ENCODE measurements around the gene LRRC74A.

The LRRC74A gene

GRCh38 chr14:76884853-76885276 lies 58.7 kb downstream of the LRRC74A start:
- H3K27me3 ChIP-seq (ENCODE audit: insufficient read depth, low read length, poor library complexity, severe bottlenecking) = no peaks in the 10 kb centered on the region
- H3F3A ChIP-seq (ENCODE audit: low read depth) = no peaks in the 10 kb centered on the region
- no peaks in the 10 kb centered on the region for H3K36me3 ChIP-seq (ENCODE audit: insufficient read depth, low read length)
- peaks cover 4% of the 10 kb centered on the region for H3K4me1 ChIP-seq (ENCODE audit: insufficient read depth, low read length, poor library complexity, severe bottlenecking)
- H3K4me2 ChIP-seq (ENCODE audit: low read depth, low read length, poor library complexity, severe bottlenecking) = no peak overlapping the region
- no peak overlapping the region for H2AFZ ChIP-seq (ENCODE audit: low read length)
- H3K4me3 ChIP-seq (ENCODE audit: low read length, poor library complexity, severe bottlenecking) = no peak overlapping the region
- H3K9me3 ChIP-seq (ENCODE audit: insufficient read depth, low read depth, low read length) = no peaks in the 10 kb centered on the region
- TF ChIP-seq CTCF (conservative IDR thresholded peaks at IDR 0.05; ENCODE audit: low read length) = no peak
- no peak for TF ChIP-seq EZH2phosphoT487 (IDR thresholded peaks at IDR 0.05; ENCODE audit: borderline replicate concordance)
- H3K79me2 ChIP-seq (ENCODE audit: insufficient read depth, low read length) = no peaks in the 10 kb centered on the region
- H4K20me1 ChIP-seq (ENCODE audit: insufficient read depth, low read length, poor library complexity, severe bottlenecking) = no peaks in the 10 kb centered on the region
- no peaks in the 10 kb centered on the region for H3K9me2 ChIP-seq (replicated peaks; ENCODE audit: low read depth, low read length)
- H3K9ac ChIP-seq (ENCODE audit: low read depth, low read length, poor library complexity, severe bottlenecking) = no peak overlapping the region

- H3K9me2 ChIP-seq (replicated peaks; ENCODE audit: low read depth, low read length) = no peaks in the 10 kb centered on the region
- H2AFZ ChIP-seq (ENCODE audit: low read length) = no peak overlapping the region
- H3K79me2 ChIP-seq (ENCODE audit: insufficient read depth, low read length) = no peaks in the 10 kb centered on the region
- H3K4me3 ChIP-seq (ENCODE audit: low read length, poor library complexity, severe bottlenecking) = no peak overlapping the region
- H3K9ac ChIP-seq (ENCODE audit: low read depth, low read length, poor library complexity, severe bottlenecking) = no peak overlapping the region
- H3K9me3 ChIP-seq (ENCODE audit: insufficient read depth, low read depth, low read length) = peaks cover under 1% of the 10 kb centered on the region; the same call in 1 of the 2 replicates
- no peaks in the 10 kb centered on the region for H3F3A ChIP-seq (ENCODE audit: low read depth)
- no peaks in the 10 kb centered on the region for H3K36me3 ChIP-seq (ENCODE audit: insufficient read depth, low read length)
- no peak for TF ChIP-seq CTCF (conservative IDR thresholded peaks at IDR 0.05; ENCODE audit: low read length)
- no peak for TF ChIP-seq EZH2phosphoT487 (IDR thresholded peaks at IDR 0.05; ENCODE audit: borderline replicate concordance)
- H3K27me3 ChIP-seq (ENCODE audit: insufficient read depth, low read length, poor library complexity, severe bottlenecking) = no peaks in the 10 kb centered on the region
- no peaks in the 10 kb centered on the region for H4K20me1 ChIP-seq (ENCODE audit: insufficient read depth, low read length, poor library complexity, severe bottlenecking)
- no peaks in the 10 kb centered on the region for H3K4me1 ChIP-seq (ENCODE audit: insufficient read depth, low read length, poor library complexity, severe bottlenecking)
- H3K4me2 ChIP-seq (ENCODE audit: low read depth, low read length, poor library complexity, severe bottlenecking) = no peak overlapping the region
These were observed 61.0 kb downstream of the LRRC74A start for GRCh38 chr14:76887191-76887590.

GRCh38 chr14:76891391-76891790 lies 65.2 kb downstream of the LRRC74A start:
- no peaks in the 10 kb centered on the region for H3K4me1 ChIP-seq (ENCODE audit: insufficient read depth, low read length, poor library complexity, severe bottlenecking)
- H2AFZ ChIP-seq (ENCODE audit: low read length) = no peak overlapping the region
- H3K9ac ChIP-seq (ENCODE audit: low read depth, low read length, poor library complexity, severe bottlenecking) = no peak overlapping the region
- H3K27me3 ChIP-seq (ENCODE audit: insufficient read depth, low read length, poor library complexity, severe bottlenecking) = no peaks in the 10 kb centered on the region
- peaks cover 4% of the 10 kb centered on the region; the same call in 1 of the 2 replicates for H3K9me3 ChIP-seq (ENCODE audit: insufficient read depth, low read depth, low read length)
- TF ChIP-seq EZH2phosphoT487 (IDR thresholded peaks at IDR 0.05; ENCODE audit: borderline replicate concordance) (no peak), CTCF (conservative IDR thresholded peaks at IDR 0.05; ENCODE audit: low read length) (no peak)
- no peak overlapping the region for H3K4me2 ChIP-seq (ENCODE audit: low read depth, low read length, poor library complexity, severe bottlenecking)
- H3K9me2 ChIP-seq (replicated peaks; ENCODE audit: low read depth, low read length) = no peaks in the 10 kb centered on the region
- H3K36me3 ChIP-seq (ENCODE audit: insufficient read depth, low read length) = no peaks in the 10 kb centered on the region
- no peaks in the 10 kb centered on the region for H3K79me2 ChIP-seq (ENCODE audit: insufficient read depth, low read length)
- H3F3A ChIP-seq (ENCODE audit: low read depth) = no peaks in the 10 kb centered on the region
- H4K20me1 ChIP-seq (ENCODE audit: insufficient read depth, low read length, poor library complexity, severe bottlenecking) = no peaks in the 10 kb centered on the region
- no peak overlapping the region for H3K4me3 ChIP-seq (ENCODE audit: low read length, poor library complexity, severe bottlenecking)

Data from Loucy (cell line).